ENCODE data around the gene PA2G4.

- TF ChIP-seq CTCF (IDR thresholded peaks at IDR 0.05): no peak
- no peak for TF ChIP-seq POLR2A (IDR thresholded peaks at IDR 0.05; ENCODE audit: low read depth)
- no peak for TF ChIP-seq EP300 (IDR thresholded peaks at IDR 0.05)
- TF ChIP-seq POLR2AphosphoS5 (IDR thresholded peaks at IDR 0.05): no peak
Measured at GRCh38 chr12:56127485-56127887, 23.1 kb downstream of the PA2G4 start.
